ENCODE data around the gene GPHA2.

The GPHA2 gene

DNA sequence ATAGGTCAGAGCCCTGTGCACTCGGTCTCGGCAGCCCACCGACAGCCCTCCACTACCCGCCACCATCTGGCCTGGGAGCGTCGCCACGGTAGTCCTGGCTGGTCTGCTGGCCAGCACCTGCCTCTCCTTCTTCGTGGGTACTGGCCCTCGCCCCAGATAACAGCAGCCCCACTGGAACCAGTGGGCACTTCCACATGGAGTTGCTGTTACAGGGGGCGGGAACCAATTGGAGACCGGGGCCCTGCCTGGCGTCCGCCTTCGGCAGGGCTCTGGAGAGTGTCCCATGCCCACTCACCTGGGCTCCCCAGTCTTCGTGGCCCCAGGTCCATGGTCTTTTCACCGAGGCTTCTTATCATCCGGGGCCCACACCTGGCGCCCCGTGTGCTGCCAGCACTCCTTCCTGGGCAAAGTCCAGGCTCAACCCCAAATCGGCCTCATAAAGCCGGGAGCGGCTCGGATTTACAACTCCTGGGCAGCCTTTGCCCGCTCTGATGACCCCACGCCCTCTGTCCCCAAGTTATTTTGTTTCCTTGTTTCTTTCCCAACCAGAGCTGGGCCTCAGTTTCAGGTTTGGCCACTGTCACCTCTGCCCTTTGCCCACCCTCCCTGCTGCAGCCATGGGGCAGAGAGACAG, 44.4 kb downstream of the GPHA2 start:
- no peak for DNase-seq (ENCODE audit: low spot score)

- DNase-seq (ENCODE audit: low spot score): no peak
Observed at GRCh38 chr11:64890522-64890939, 45.2 kb downstream of the GPHA2 start.

DNA sequence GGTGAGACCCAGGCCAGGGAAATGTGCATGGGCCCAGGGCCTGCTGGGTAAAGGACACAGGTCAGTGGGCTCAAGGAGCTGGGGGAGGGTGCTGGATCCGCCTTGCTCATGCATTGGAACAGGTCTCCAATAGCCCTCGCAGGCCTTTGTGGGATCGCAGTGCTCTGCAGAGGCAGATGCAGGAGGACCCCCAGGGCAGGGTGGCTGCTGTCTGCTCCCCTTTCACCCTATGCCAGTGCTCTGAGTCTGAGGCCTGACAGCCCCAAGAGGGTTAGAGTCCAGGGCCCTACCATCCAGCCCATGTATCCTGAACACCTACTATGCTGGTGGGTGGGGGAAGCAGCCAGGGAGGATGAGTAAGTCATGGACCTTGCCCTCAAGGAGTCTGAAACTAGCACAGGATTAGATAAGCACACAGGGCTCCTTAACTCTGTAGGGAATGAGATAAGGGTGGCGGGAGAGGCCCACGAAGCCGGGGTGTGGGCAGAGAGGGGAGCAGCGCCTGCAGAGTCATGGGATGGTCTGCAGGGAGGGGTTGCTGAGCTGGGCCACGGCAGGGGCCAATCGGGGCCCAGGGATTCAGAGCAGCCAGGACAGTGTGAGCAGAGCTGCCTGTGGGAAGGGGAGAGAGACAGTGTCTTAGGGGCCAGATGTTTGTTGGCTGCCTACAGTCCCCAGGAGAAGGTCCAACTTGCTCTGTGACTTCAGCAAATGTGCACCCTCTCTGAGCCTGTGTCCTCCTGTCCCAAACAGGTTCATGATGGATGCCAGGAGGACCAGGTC, 46.8 kb downstream of the GPHA2 start:
- DNase-seq (ENCODE audit: low spot score): peak; percentile 66

DNA sequence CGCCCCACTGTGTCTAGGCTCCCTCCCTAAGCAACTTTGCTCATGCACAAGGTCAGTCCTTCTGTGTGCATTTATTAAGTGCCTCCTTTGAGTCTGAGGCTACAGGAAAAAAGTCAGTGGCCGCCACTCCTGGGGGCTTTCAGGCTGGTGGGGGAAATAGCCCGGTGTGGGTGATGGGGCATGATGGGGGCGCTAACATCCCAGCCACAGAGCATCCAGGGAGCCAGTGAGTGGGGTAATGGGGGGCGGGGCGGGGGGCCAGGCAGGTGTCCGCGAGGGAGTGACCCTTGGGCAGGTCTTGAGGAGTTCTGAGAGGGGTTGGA, 47.3 kb downstream of the GPHA2 start:
- no peak for DNase-seq (ENCODE audit: low spot score)

DNA sequence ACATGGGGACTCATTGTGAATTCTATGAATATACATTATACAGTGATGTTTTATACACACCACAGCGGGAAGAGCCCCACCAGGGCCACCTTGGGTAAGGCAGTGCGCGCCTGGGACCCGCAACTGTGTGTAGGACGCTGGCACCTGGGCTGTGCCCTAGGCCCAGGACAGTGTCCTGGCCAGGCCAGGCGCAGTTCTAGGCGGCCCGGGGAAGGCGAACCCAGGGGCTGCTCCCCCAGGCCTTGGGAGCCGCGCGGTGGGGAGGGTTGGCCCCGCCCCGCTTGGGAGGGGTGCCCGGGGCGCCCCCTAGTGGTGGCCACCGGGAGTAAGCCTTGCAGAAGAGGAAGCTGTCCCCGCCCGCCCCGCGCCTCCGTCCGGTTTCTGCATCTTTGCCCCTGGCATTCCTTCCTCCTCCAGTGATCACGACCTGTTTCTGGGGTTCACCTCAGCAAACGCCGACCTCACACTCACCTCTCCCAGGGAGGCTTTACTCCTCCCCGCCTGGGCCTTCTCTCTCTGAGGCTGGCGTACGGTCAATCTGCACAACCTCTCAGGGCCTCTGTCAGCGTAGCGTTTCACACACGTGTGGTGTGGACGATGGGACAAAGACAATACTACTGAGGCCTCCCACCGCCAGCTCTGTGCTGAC, 47.8 kb downstream of the GPHA2 start:
- DNase-seq (ENCODE audit: low spot score): peak; percentile 79

DNA sequence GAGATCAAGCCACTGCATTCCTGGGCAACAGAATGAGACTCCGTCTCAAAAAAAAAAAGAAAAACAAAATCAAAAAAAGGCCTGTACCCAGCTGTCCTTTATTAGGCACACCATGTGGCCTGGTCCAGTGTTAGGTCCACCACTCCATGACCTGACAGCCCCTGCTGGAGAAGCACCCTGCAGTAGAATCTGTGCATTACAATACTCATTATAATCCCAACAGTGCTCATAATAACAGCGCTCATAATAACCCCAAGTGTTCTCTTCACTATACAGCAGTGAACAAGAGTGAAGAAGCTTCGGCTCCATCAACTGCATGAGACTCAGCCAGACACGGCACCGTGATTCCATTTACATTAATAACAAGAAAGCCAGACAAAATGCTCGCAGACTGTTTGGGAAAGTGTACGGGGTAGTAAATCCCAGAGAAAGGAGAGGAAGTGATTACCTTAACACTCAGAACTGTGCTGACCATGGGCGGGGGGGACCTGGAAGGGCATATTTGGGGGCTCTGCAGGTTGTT, 48.4 kb downstream of the GPHA2 start:
- no peak for DNase-seq (ENCODE audit: low spot score)

DNA sequence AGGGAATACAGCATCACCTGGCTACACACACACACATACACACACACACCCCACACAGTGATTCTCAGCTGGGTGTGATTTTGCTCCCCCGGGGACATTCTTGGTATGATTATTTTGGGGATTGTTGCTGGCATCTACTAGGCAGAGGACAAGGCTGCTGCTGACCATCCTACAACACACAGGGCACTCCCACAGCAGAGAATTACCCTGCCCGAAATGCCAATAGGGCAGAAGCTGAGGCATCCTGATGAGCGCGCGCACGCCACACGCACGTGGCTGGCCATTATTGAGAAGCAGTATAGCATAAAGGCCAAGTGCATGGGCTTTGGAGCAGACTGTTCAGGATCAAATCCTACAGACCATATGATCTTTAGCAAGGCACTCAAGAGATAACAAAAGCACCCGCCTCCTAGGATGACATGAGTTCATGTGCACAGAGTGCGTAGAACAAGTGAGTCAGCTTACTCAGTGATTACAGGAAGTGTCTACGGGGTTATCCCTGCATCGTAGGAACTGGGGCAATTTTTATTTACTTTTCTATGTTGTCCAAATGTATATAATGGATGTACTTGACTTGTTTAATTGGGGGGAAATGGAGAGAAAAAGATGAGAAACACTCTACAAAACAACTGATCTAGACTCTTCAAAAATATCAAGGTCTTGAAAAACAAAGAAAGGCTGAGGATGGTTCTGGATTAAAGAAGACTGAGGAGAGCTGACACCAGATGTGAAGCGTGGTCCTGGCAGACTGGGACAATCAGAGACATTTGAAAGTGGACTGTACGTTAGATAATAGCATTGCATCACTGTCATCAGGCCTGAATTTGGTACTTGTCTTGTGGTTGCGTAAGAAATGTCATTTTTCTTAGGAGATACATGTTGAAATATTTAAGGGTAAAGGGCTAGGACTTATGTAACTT, 50.1 kb downstream of the GPHA2 start:
- no peak for DNase-seq (ENCODE audit: low spot score)
